Measurements from ENCODE around the gene ACTA1.

- TF ChIP-seq CTCF (IDR thresholded peaks at IDR 0.05) (no peak), POLR2A (IDR thresholded peaks at IDR 0.05) (no peak)
Observed at GRCh38 chr1:229385853-229386456, 47.9 kb downstream of the ACTA1 start.
